HEK293 (cell line): ENCODE data around the gene SLC38A10.

Source experiments
- GLIS1 ChIP-seq: fragments of 450-650 bp; formaldehyde crosslinking; IDR thresholded peaks from 2 replicates; pipeline ENCODE4 v1.5.1; 2016; ENCODE audit warnings: missing biosample characterization, missing genetic modification characterization
- GLIS2 ChIP-seq: fragments of 450-650 bp; formaldehyde crosslinking; IDR thresholded peaks from 2 replicates; pipeline ENCODE4 v1.5.1; 2016; ENCODE audit warnings: missing biosample characterization, missing genetic modification characterization
- PRDM1 ChIP-seq: fragments of 450-650 bp; formaldehyde crosslinking; IDR thresholded peaks from 2 replicates; pipeline ENCODE4; 2016; ENCODE audit warnings: missing biosample characterization, missing genetic modification characterization
- SCRT2 ChIP-seq: fragments of 450-650 bp; formaldehyde crosslinking; IDR thresholded peaks from 2 replicates; pipeline ENCODE4 v1.5.1; 2016; ENCODE audit warnings: missing biosample characterization, missing genetic modification characterization
- SP3 ChIP-seq: fragments of 450-650 bp; formaldehyde crosslinking; IDR thresholded peaks from 2 replicates; pipeline ENCODE4 v1.5.1; 2016; ENCODE audit warnings: missing biosample characterization, missing genetic modification characterization
- ZBTB8A ChIP-seq: fragments of 450-650 bp; formaldehyde crosslinking; IDR thresholded peaks from 2 replicates; pipeline ENCODE4 v1.5.1; 2016; ENCODE audit warnings: missing biosample characterization, missing genetic modification characterization
- ZIC2 ChIP-seq: fragments of 450-650 bp; formaldehyde crosslinking; IDR thresholded peaks from 2 replicates; pipeline ENCODE4 v1.5.1; 2016; ENCODE audit warnings: missing biosample characterization, missing genetic modification characterization
- ZNF266 ChIP-seq: fragments of 450-650 bp; formaldehyde crosslinking; IDR thresholded peaks from 2 replicates; pipeline ENCODE4 v1.5.1; 2016; ENCODE audit warnings: missing biosample characterization, missing genetic modification characterization, low read depth
- ZNF501 ChIP-seq: fragments of 450-650 bp; formaldehyde crosslinking; IDR thresholded peaks from 2 replicates; pipeline ENCODE4 v1.5.1; 2016; ENCODE audit warnings: missing biosample characterization, missing genetic modification characterization
- ZNF596 ChIP-seq: fragments of 450-650 bp; IDR thresholded peaks from 2 replicates; pipeline ENCODE4 v1.5.0; 2018; ENCODE audit warnings: missing biosample characterization, mild to moderate bottlenecking, missing genetic modification characterization, moderate library complexity
- ZNF600 ChIP-seq: fragments of 450-650 bp; formaldehyde crosslinking; IDR thresholded peaks from 2 replicates; pipeline ENCODE4 v1.5.1; 2016; ENCODE audit warnings: missing biosample characterization, missing genetic modification characterization
- ZNF626 ChIP-seq: fragments of 450-650 bp; sonication (Bioruptor Pico); formaldehyde crosslinking; IDR thresholded peaks from 2 replicates; pipeline ENCODE4 v1.5.1; 2018; ENCODE audit warnings: missing biosample characterization, missing genetic modification characterization, inconsistent platforms
- TF ChIP-seq, protein P1 (sequence below): fragments of 450-650 bp; formaldehyde crosslinking; IDR thresholded peaks from 2 replicates; pipeline ENCODE4 v1.5.1; 2016; ENCODE audit warnings: missing biosample characterization, missing genetic modification characterization
- TF ChIP-seq, protein P2 (sequence below): fragments of 450-650 bp; formaldehyde crosslinking; IDR thresholded peaks from 2 replicates; pipeline ENCODE4 v1.5.1; 2016; ENCODE audit warnings: missing biosample characterization, missing genetic modification characterization
- TF ChIP-seq, protein P3 (sequence below): fragments of 450-650 bp; formaldehyde crosslinking; optimal IDR thresholded peaks from 2 replicates; pipeline ENCODE3; 2016; ENCODE audit warnings: missing biosample characterization, mild to moderate bottlenecking, missing genetic modification characterization
- TF ChIP-seq, protein P4 (sequence below): fragments of 450-650 bp; formaldehyde crosslinking; IDR thresholded peaks from 2 replicates; pipeline ENCODE4 v1.5.1; 2016; ENCODE audit warnings: missing biosample characterization, missing genetic modification characterization

Gene SLC38A10

DNA sequence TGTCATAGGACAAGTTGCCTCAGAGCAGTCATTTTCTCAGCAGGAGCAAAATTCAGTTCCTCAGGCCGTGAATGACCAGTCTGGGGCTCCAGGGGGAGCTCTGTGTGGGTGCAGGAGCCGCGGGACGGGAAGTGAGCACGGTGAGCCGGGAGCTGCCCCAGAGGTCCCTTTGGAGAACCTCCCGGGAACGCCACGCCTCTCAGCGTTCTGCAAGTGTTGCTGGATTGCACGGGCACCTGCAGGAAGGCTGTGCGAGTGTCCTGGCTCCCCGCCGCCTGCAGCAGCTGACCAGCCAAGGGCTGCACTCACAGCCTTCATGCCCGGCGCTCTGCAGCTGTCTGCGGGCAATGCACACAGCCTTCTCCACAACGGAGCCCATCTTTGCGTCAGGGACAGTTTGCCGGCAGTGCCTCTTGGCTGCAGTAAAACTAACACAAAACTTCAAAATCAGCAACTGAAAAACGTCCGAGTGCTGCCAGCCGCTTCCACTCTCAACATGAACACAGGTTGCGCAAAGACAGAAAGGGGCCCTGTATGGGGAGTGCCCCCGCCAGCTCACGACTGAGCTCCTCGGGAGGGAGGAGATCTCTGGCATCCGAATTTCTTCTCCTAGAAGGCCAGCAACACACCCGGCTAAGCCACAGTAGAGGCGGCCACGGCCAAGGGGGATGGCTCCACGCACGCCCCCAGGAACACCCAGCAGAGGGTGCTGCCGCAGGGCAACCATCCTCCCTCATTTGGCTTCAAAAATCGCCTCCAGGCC, 40.0 kb downstream of the SLC38A10 start (continued):
- TF ChIP-seq ZNF266 (tag by site-specific recombination) = no peak
- TF ChIP-seq ZIC2 (tag by site-specific recombination) = peak; percentile 82
- TF ChIP-seq, protein P1, sequence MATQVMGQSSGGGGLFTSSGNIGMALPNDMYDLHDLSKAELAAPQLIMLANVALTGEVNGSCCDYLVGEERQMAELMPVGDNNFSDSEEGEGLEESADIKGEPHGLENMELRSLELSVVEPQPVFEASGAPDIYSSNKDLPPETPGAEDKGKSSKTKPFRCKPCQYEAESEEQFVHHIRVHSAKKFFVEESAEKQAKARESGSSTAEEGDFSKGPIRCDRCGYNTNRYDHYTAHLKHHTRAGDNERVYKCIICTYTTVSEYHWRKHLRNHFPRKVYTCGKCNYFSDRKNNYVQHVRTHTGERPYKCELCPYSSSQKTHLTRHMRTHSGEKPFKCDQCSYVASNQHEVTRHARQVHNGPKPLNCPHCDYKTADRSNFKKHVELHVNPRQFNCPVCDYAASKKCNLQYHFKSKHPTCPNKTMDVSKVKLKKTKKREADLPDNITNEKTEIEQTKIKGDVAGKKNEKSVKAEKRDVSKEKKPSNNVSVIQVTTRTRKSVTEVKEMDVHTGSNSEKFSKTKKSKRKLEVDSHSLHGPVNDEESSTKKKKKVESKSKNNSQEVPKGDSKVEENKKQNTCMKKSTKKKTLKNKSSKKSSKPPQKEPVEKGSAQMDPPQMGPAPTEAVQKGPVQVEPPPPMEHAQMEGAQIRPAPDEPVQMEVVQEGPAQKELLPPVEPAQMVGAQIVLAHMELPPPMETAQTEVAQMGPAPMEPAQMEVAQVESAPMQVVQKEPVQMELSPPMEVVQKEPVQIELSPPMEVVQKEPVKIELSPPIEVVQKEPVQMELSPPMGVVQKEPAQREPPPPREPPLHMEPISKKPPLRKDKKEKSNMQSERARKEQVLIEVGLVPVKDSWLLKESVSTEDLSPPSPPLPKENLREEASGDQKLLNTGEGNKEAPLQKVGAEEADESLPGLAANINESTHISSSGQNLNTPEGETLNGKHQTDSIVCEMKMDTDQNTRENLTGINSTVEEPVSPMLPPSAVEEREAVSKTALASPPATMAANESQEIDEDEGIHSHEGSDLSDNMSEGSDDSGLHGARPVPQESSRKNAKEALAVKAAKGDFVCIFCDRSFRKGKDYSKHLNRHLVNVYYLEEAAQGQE (tag by site-specific recombination) = no peak
- TF ChIP-seq ZBTB8A (tag by site-specific recombination) = peak; percentile 54
- peak; percentile 93 for TF ChIP-seq GLIS1
- no peak for TF ChIP-seq SP3 (tag by site-specific recombination)
- TF ChIP-seq, protein P2, sequence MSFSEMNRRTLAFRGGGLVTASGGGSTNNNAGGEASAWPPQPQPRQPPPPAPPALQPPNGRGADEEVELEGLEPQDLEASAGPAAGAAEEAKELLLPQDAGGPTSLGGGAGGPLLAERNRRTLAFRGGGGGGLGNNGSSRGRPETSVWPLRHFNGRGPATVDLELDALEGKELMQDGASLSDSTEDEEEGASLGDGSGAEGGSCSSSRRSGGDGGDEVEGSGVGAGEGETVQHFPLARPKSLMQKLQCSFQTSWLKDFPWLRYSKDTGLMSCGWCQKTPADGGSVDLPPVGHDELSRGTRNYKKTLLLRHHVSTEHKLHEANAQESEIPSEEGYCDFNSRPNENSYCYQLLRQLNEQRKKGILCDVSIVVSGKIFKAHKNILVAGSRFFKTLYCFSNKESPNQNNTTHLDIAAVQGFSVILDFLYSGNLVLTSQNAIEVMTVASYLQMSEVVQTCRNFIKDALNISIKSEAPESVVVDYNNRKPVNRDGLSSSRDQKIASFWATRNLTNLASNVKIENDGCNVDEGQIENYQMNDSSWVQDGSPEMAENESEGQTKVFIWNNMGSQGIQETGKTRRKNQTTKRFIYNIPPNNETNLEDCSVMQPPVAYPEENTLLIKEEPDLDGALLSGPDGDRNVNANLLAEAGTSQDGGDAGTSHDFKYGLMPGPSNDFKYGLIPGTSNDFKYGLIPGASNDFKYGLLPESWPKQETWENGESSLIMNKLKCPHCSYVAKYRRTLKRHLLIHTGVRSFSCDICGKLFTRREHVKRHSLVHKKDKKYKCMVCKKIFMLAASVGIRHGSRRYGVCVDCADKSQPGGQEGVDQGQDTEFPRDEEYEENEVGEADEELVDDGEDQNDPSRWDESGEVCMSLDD (tag by site-specific recombination) = no peak
- TF ChIP-seq ZNF501 (tag by site-specific recombination) = 0 out of 2 replicates have a peak, but pooled peaks have one; percentile 23
- TF ChIP-seq ZNF596 (tag by site-specific recombination) = no peak
- peak; percentile 94 for TF ChIP-seq ZNF600 (tag by site-specific recombination)
- no peak for TF ChIP-seq PRDM1 (tag by site-specific recombination)
- TF ChIP-seq ZNF626 = no peak
- TF ChIP-seq, protein P3, sequence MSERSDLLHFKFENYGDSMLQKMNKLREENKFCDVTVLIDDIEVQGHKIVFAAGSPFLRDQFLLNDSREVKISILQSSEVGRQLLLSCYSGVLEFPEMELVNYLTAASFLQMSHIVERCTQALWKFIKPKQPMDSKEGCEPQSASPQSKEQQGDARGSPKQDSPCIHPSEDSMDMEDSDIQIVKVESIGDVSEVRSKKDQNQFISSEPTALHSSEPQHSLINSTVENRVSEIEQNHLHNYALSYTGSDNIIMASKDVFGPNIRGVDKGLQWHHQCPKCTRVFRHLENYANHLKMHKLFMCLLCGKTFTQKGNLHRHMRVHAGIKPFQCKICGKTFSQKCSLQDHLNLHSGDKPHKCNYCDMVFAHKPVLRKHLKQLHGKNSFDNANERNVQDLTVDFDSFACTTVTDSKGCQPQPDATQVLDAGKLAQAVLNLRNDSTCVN (tag by site-specific recombination) = peak; percentile 45
- TF ChIP-seq, protein P4, sequence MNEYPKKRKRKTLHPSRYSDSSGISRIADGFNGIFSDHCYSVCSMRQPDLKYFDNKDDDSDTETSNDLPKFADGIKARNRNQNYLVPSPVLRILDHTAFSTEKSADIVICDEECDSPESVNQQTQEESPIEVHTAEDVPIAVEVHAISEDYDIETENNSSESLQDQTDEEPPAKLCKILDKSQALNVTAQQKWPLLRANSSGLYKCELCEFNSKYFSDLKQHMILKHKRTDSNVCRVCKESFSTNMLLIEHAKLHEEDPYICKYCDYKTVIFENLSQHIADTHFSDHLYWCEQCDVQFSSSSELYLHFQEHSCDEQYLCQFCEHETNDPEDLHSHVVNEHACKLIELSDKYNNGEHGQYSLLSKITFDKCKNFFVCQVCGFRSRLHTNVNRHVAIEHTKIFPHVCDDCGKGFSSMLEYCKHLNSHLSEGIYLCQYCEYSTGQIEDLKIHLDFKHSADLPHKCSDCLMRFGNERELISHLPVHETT (tag by site-specific recombination) = no peak
- peak; percentile 83 for TF ChIP-seq GLIS2 (tag by site-specific recombination)
- peak; percentile 51; the same call in 1 of the 2 replicates for TF ChIP-seq SCRT2 (tag by site-specific recombination)
